GM12874 (cell line): ENCODE measurements around the gene CCDC195.

ENCODE experiments used
- CTCF ChIP-seq: IDR thresholded peaks from 2 replicates; pipeline ENCODE4 v1.5.1; 2011; ENCODE audit warnings: low read depth, mild to moderate bottlenecking, control low read depth, low read length, moderate library complexity; ENCODE audit not compliant: insufficient read depth

The CCDC195 gene

GRCh38 chr2:224722770-224723169 is 6.6 kb upstream of the CCDC195 start:
- TF ChIP-seq CTCF, result no peak

DNA sequence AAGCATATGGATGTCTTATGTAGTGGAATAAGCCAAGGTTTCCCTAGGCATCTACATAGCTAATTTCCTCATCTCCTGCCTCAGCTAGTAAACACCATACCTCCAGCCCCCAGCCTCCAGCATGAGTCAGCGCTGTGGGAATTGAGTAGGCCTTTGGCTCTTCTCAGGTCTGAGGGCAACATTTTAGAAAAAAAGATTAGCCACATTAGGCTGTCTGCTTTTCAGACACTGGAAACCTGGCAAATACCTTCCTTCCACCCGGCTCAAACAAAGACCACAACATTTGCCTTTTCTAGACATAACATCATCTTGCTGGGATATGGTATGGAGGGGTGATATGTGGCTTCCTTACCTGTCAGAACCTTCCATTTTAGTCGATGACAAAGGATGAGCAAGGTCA is 6.1 kb upstream of the CCDC195 start:
- TF ChIP-seq CTCF, result no peak

DNA sequence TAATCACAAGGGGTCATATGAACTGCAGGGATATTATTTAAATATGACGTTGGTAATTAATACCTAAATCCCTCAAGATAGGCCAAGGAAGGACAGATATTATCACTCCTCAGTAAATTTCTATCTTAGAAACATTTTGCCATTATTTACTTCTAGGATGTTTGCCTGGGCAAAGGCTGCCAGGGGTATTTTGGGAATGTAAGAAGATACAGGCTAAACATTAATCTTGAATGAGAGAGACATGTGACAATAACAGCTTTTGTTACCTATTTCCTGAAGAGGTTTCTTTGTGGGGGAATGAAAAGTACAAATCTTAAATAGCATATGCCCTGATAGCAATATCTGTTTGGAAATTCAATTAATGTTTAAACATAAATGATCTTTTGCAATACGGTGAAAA is 756 bp upstream of the CCDC195 start:
- no peak for TF ChIP-seq CTCF

GRCh38 chr2:224711859-224712665 is 4.1 kb downstream of the CCDC195 start:
- TF ChIP-seq CTCF, result no peak

- no peak for TF ChIP-seq CTCF
Measured at GRCh38 chr2:224711381-224711780, 4.8 kb downstream of the CCDC195 start.

DNA sequence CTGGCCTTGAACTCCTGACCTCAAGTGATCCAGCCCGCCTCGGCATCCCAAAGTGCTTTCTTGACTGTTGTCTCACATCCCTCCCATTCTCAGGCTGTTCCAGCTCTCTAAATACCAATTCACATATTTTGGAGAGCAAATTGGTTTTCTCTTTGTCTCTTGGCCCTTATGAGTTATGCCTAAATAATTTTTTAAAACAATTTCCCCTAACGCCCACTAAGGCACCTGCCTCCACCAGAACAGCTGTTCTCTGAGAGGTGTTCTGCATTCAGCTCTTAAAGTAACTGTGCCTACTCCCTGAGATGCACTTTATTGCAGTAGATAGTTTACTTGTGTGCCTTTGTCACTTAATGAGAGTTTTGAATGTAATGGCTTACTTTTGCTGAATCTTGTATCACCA is 6.9 kb downstream of the CCDC195 start:
- no peak for TF ChIP-seq CTCF

- TF ChIP-seq CTCF, result no peak
Measured at GRCh38 chr2:224694502-224694901, 21.7 kb downstream of the CCDC195 start.
